DOHH2 (cell line): ENCODE measurements around the gene KCNN3.

Source experiments
- EZH2phosphoT487 ChIP-seq: fragments of 200-600 bp; sonication (generic); IDR thresholded peaks from 2 replicates; pipeline ENCODE4 v1.6.1; 2017; ENCODE audit warnings: borderline replicate concordance, mild to moderate bottlenecking, antibody characterized with exemption, low read length, moderate library complexity, mixed read lengths
- TF ChIP-seq, protein P1 (sequence below): fragments of 200-600 bp; sonication (generic); IDR thresholded peaks from one replicate; pipeline ENCODE4 v1.5.1; 2014; ENCODE audit warnings: antibody characterized with exemption, mild to moderate bottlenecking, low read depth, low read length; ENCODE audit not compliant: poor library complexity, severe bottlenecking

DNA sequence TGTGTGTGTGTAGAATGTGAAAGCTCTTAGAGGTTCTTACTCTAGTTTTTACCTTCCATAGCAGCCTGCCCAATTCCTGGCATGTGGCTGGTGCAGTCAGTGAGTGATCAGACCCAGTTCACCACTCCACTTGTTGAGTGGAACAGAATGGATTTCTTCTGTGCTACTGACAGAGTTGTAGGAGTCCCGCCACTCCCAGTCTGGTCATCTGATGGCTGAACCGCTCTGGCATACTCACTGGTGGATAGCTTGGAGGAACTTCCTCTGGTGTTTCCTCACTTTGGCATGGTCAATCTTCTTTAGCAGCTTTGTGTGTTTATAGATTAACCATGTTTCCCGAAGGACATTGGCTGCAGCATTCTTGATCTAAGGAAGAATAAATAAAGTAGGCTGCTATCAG is 155.4 kb downstream of the KCNN3 start:
- TF ChIP-seq, protein P1, sequence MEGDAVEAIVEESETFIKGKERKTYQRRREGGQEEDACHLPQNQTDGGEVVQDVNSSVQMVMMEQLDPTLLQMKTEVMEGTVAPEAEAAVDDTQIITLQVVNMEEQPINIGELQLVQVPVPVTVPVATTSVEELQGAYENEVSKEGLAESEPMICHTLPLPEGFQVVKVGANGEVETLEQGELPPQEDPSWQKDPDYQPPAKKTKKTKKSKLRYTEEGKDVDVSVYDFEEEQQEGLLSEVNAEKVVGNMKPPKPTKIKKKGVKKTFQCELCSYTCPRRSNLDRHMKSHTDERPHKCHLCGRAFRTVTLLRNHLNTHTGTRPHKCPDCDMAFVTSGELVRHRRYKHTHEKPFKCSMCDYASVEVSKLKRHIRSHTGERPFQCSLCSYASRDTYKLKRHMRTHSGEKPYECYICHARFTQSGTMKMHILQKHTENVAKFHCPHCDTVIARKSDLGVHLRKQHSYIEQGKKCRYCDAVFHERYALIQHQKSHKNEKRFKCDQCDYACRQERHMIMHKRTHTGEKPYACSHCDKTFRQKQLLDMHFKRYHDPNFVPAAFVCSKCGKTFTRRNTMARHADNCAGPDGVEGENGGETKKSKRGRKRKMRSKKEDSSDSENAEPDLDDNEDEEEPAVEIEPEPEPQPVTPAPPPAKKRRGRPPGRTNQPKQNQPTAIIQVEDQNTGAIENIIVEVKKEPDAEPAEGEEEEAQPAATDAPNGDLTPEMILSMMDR: no peak
- TF ChIP-seq EZH2phosphoT487: no peak
